T-cell (primary cell): Measurements from ENCODE around the gene VTI1A. TPM values are rescaled to one million over a fixed set of nuclear protein-coding genes. Genes with fewer than 3 reads are reported as not detected.

Experiments used
- ATAC-seq, 4 experiments: fragments of 200-7000 bp in 3 of 4; fragments of 150-1000 bp in 1 of 4; cut with Tn5 transposase; replicated peaks in 1 of 4; 1 replicate in 3 of 4; 2 replicates in 1 of 4; pipeline ENCODE4 v1.10.0; 2021; ENCODE audit warnings: moderate library complexity in 3 of 4, mild to moderate bottlenecking in 2 of 4, moderate number of reproducible peaks in 1 of 4
- CTCF ChIA-PET, 2 donors: fragments of 300-600 bp; sonication (Branson Sonifier 250); formaldehyde crosslinking; loops; one replicate each; lab custom pipeline; 2022; ENCODE audit warnings: antibody characterized with exemption in 2 of 2; lab: Charles Lee
- POLR2A ChIA-PET, 2 donors: fragments of 300-600 bp; sonication (Branson Sonifier 250); formaldehyde crosslinking; loops; one replicate each; lab custom pipeline; 2022; ENCODE audit warnings: antibody characterized with exemption in 2 of 2; lab: Charles Lee
- DNase-seq, 35 experiments: peaks; one replicate each; pipeline versions ENCODE4 v3.0.0 to v3.0.0-alpha.2; 2013 to 2023
- H3K27ac ChIP-seq: one replicate; pipeline ENCODE4 v1.5.1; 2013; ENCODE audit warnings: low read length
- H3K27me3 ChIP-seq, 2 experiments: replicated peaks in 1 of 2; 1 replicate in 1 of 2; 2 replicates in 1 of 2; pipeline versions ENCODE4 v1.6.1 to v1.7.0; 2013; ENCODE audit warnings: low read length in 1 of 2, mixed read lengths in 1 of 2; ENCODE audit not compliant: control insufficient read depth in 2 of 2, insufficient read depth in 2 of 2; ENCODE audit errors: extremely low read depth in 1 of 2
- H3K36me3 ChIP-seq, 2 donors: 1 replicate in 1 of 2; 2 replicates in 1 of 2; pipeline versions ENCODE4 v1.6.1 to v1.7.0; 2013; ENCODE audit warnings: low read length in 1 of 2; ENCODE audit not compliant: control insufficient read depth in 2 of 2, insufficient read depth in 1 of 2; ENCODE audit errors: extremely low read depth in 1 of 2
- H3K4me1 ChIP-seq, 2 experiments: 1 replicate in 1 of 2; 2 replicates in 1 of 2; pipeline versions ENCODE4 v1.6.1 to v1.7.0; 2013; ENCODE audit warnings: low read length in 2 of 2, mixed read lengths in 1 of 2; ENCODE audit not compliant: insufficient read depth in 2 of 2, control insufficient read depth in 1 of 2; ENCODE audit errors: extremely low read depth in 1 of 2
- H3K4me3 ChIP-seq, 2 donors: 1 replicate in 1 of 2; 2 replicates in 1 of 2; pipeline versions ENCODE4 v1.5.1 to v1.7.0; 2013; ENCODE audit warnings: mild to moderate bottlenecking in 2 of 2, low read length in 1 of 2, moderate library complexity in 1 of 2; ENCODE audit not compliant: control insufficient read depth in 1 of 2; ENCODE audit errors: extremely low read depth in 1 of 2
- H3K9me3 ChIP-seq: 2 replicates; pipeline ENCODE4 v1.7.0; 2013
- H3K27ac Mint-ChIP-seq, 2 donors: one replicate each; pipeline ENCODE4 v1.8.0; 2020 to 2021; ENCODE audit warnings: mild to moderate bottlenecking in 2 of 2, mixed read lengths in 2 of 2
- H3K27me3 Mint-ChIP-seq, 2 donors: one replicate each; pipeline ENCODE4 v1.8.0; 2021 to 2022; ENCODE audit warnings: mixed read lengths in 2 of 2
- H3K36me3 Mint-ChIP-seq: one replicate; pipeline ENCODE4 v1.8.0; 2021; ENCODE audit warnings: mixed read lengths
- H3K4me1 Mint-ChIP-seq, 3 donors: one replicate each; pipeline ENCODE4 v1.8.0; 2020 to 2022; ENCODE audit warnings: mixed read lengths in 3 of 3, mild to moderate bottlenecking in 1 of 3
- H3K4me3 Mint-ChIP-seq, 3 donors: one replicate each; pipeline ENCODE4 v1.8.0; 2020 to 2022; ENCODE audit warnings: mild to moderate bottlenecking in 3 of 3, mixed read lengths in 3 of 3, moderate library complexity in 3 of 3
- H3K9me3 Mint-ChIP-seq, 3 donors: one replicate each; pipeline ENCODE4 v1.8.0; 2020 to 2022; ENCODE audit warnings: mixed read lengths in 3 of 3
- WGBS: methylation state at CpG from one replicate; pipeline ENCODE4 v1.1.5; 2013; ENCODE audit warnings: missing lambda C conversion rate; ENCODE audit not compliant: insufficient coverage; 5-methylcytosine and 5-hydroxymethylcytosine counted together
- total RNA-seq, 35 experiments: library from RNA in 6 of 35; stranded (reverse) in 6 of 35; fragments of 120-200 nt in 1 of 35; gene quantifications; one replicate each; pipeline versions ENCODE4 v1.2.1 to v1.2.4 and lab custom pipeline; 2013 to 2026

Gene VTI1A
- total RNA-seq, 5 donors from 2014 or later (not counting 1 experiment from before 2014, with no cell fraction given), result 41.3 to 53.6 (median 43.5) TPM

GRCh38 chr10:112819231-112819630 is 372.2 kb downstream of the VTI1A start:
- H3K36me3 ChIP-seq, result peaks cover 3 to 7% of the 10 kb centered on the region in 2 donors
- no peaks in the 10 kb centered on the region for H3K27me3 ChIP-seq
- ChIA-PET POLR2A (no interaction called here), CTCF (no interaction called here)
- DNase-seq (no peak), ATAC-seq (no peak)
- Mint-ChIP-seq H3K4me1 (no peaks in the 10 kb centered on the region), H3K36me3 (peaks cover 59% of the 10 kb centered on the region), H3K27me3 (no peaks in the 10 kb centered on the region), H3K9me3 (no peaks in the 10 kb centered on the region), H3K27ac (no peak overlapping the region), H3K4me3 (no peak overlapping the region)
- H3K9me3 ChIP-seq, result no peaks in the 10 kb centered on the region
- H3K27ac ChIP-seq, result no peak overlapping the region
- no peak overlapping the region for H3K4me3 ChIP-seq
- 96% methylated on average over 7 of the region's 7 CpGs for WGBS
- H3K4me1 ChIP-seq, result no peaks in the 10 kb centered on the region

DNA sequence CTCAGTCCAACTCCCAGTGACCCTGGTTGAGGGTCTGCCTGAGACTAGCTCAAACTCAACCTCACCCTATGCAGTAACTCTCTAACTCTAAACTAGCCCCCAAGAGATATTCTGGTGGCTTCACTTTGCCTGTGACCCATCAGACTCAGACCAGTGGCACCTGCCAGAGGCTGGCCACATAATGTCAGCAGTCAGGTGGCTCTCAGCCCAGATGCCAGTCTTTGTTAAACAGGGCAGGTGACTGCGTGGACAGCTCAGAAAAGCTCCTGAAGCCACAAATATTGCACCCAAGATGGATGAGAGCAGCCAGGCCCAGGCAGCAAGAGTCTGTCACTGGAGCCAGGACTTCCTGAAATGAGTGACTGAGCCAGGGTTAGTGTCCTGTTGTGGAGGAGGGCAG is 373.3 kb downstream of the VTI1A start:
- no peak overlapping the region for H3K4me3 Mint-ChIP-seq
- no peaks in the 10 kb centered on the region for H3K27me3 ChIP-seq
- H3K4me1 Mint-ChIP-seq, result no peaks in the 10 kb centered on the region

DNA sequence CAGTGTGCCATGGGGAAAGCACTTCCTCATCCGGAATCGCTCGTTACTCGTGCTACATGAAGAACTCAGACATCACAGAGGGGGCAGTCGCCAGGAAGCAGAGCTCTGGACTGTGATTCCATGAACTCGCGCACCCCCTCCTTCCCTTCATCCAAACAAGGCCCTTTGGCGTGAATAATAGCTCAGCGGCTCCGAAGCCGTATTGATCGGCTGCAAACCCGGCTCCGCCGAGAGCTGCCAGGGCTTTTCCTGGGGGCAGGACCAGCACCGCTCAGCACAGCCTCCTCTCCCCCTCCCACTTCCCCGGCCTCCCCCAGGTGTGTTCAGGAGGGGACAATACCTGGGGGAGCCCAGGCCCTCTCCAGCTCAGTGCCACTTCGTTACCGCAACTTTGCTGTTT is 374.0 kb downstream of the VTI1A start:
- ATAC-seq, result no peak
- POLR2A ChIA-PET, result no interaction called here
- Histone ChIP-seq H3K4me1 (no peaks in the 10 kb centered on the region), H3K27ac (no peak overlapping the region), H3K36me3 (peaks cover 3 to 5% of the 10 kb centered on the region in 2 donors), H3K27me3 (no peaks in the 10 kb centered on the region), H3K4me3 (no peak overlapping the region), H3K9me3 (no peaks in the 10 kb centered on the region)
- no peaks in the 10 kb centered on the region for H3K9me3 Mint-ChIP-seq
- H3K27me3 Mint-ChIP-seq, result no peaks in the 10 kb centered on the region
- H3K36me3 Mint-ChIP-seq, result peaks cover 48% of the 10 kb centered on the region
- no peak for DNase-seq
- H3K27ac Mint-ChIP-seq, result no peak overlapping the region
- no peak overlapping the region for H3K4me3 Mint-ChIP-seq
- WGBS, result 95% methylated on average over 8 of the region's 19 CpGs
- no peaks in the 10 kb centered on the region for H3K4me1 Mint-ChIP-seq
- CTCF ChIA-PET, result interaction anchor here in 1 of 2 donors (0.5 kb wide), 1 partner anchor 115 kb away, joined by 9 read pairs; no protein-coding TSS in a partner anchor

More for the DNA sequence above, 373.3 kb downstream of the VTI1A start:
- Histone ChIP-seq H3K36me3 (peaks cover 3 to 7% of the 10 kb centered on the region in 2 donors), H3K27ac (no peak overlapping the region), H3K4me3 (no peak overlapping the region), H3K4me1 (no peaks in the 10 kb centered on the region), H3K9me3 (no peaks in the 10 kb centered on the region)
- ATAC-seq (no peak), DNase-seq (no peak)
- no peak overlapping the region for H3K27ac Mint-ChIP-seq
- CTCF ChIA-PET, result interaction anchor here in 1 of 2 donors (0.5 kb wide), 1 partner anchor 116 kb away, joined by 9 read pairs; no protein-coding TSS in a partner anchor
- POLR2A ChIA-PET, result no interaction called here
- H3K36me3 Mint-ChIP-seq, result peaks cover 55% of the 10 kb centered on the region
- 90% methylated on average over 1 of the region's 1 CpG for WGBS
- no peaks in the 10 kb centered on the region for H3K27me3 Mint-ChIP-seq
- H3K9me3 Mint-ChIP-seq, result no peaks in the 10 kb centered on the region

GRCh38 chr10:112821663-112822062 is 374.6 kb downstream of the VTI1A start:
- Histone ChIP-seq H3K4me3 (no peak overlapping the region), H3K36me3 (peaks cover 3% of the 10 kb centered on the region in 2 donors), H3K9me3 (no peaks in the 10 kb centered on the region), H3K27ac (no peak overlapping the region), H3K27me3 (no peaks in the 10 kb centered on the region), H3K4me1 (no peaks in the 10 kb centered on the region)
- no peak for ATAC-seq
- POLR2A ChIA-PET, result no interaction called here
- no peak overlapping the region for H3K27ac Mint-ChIP-seq
- CTCF ChIA-PET, result no interaction called here
- H3K4me1 Mint-ChIP-seq, result no peaks in the 10 kb centered on the region
- peaks cover 42% of the 10 kb centered on the region for H3K36me3 Mint-ChIP-seq
- DNase-seq, result no peak
- H3K4me3 Mint-ChIP-seq, result no peak overlapping the region
- H3K27me3 Mint-ChIP-seq, result no peaks in the 10 kb centered on the region
- 85% methylated on average over 3 of the region's 7 CpGs for WGBS
- no peaks in the 10 kb centered on the region for H3K9me3 Mint-ChIP-seq

DNA sequence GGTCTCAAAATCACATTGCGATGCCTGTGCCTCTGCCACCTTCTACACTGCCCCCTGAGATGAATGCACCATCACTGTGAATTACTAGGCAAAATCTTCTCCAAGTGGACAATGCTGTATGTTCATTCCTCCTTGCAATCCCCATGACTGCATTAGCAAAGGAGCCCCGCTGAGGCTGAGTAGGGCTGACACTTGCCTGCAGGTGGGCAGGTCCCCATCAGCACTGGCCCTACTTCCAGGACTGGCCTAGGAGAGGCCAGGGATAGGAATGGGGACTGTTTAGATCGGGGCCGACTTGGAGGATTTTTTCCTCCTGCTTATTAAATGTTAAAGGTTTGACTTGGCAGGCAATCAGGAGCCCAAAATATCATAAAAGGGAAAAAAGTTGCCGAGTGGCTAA is 376.0 kb downstream of the VTI1A start:
- H3K36me3 Mint-ChIP-seq, result peaks cover 38% of the 10 kb centered on the region
- POLR2A ChIA-PET, result no interaction called here
- no peaks in the 10 kb centered on the region for H3K27me3 ChIP-seq
- H3K27me3 Mint-ChIP-seq, result no peaks in the 10 kb centered on the region
- DNase-seq, result no peak
- no peak overlapping the region for H3K4me3 ChIP-seq
- no peaks in the 10 kb centered on the region for H3K9me3 Mint-ChIP-seq
- 100% methylated on average over 3 of the region's 5 CpGs for WGBS
- CTCF ChIA-PET, result interaction anchor here in 1 of 2 donors (0.6 kb wide), 1 partner anchor 18 kb away, joined by 5 read pairs; no protein-coding TSS in a partner anchor
- no peak overlapping the region for H3K27ac Mint-ChIP-seq
- H3K4me3 Mint-ChIP-seq, result no peak overlapping the region
- ATAC-seq, result no peak
- peaks cover 3% of the 10 kb centered on the region in 2 donors for H3K36me3 ChIP-seq
- no peaks in the 10 kb centered on the region for H3K9me3 ChIP-seq
- no peak overlapping the region for H3K27ac ChIP-seq
- H3K4me1 ChIP-seq, result no peaks in the 10 kb centered on the region
- no peaks in the 10 kb centered on the region for H3K4me1 Mint-ChIP-seq

DNA sequence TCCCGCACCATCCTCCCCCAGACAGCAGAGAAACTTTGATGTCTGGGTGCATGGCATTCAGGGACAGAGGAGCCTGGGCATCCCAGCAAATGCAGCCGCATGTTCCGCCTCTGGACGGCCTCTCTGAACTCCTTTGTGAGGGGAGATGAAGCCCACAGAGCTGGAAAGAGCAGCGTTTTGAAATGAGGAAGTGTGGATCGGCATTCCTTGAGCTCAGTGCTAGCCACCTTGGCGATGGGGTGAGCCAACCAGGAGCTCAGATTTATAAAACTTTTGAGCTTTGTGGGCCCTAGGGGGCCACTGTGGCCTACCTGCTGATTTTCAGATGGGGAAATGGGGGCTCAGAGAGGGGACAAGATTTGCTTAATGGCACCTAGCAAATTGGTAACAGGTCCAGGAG is 376.6 kb downstream of the VTI1A start:
- Histone ChIP-seq H3K27me3 (no peaks in the 10 kb centered on the region), H3K4me3 (no peak overlapping the region), H3K27ac (no peak overlapping the region), H3K36me3 (peaks cover 3% of the 10 kb centered on the region in 2 donors), H3K9me3 (no peaks in the 10 kb centered on the region), H3K4me1 (no peaks in the 10 kb centered on the region)
- Mint-ChIP-seq H3K27ac (no peak overlapping the region), H3K4me1 (no peaks in the 10 kb centered on the region), H3K36me3 (peaks cover 36% of the 10 kb centered on the region), H3K4me3 (no peak overlapping the region), H3K27me3 (no peaks in the 10 kb centered on the region), H3K9me3 (no peaks in the 10 kb centered on the region)
- ATAC-seq (no peak), DNase-seq (no peak)
- POLR2A ChIA-PET, result no interaction called here
- CTCF ChIA-PET, result no interaction called here
- WGBS, result 90% methylated on average over 6 of the region's 7 CpGs
